Hepatocyte (in vitro differentiated cells): ENCODE results near the gene ABLIM1.

Experiments used
- EZH2 ChIP-seq: fragments of 200-600 bp; sonication (generic); IDR thresholded peaks from 2 replicates; pipeline ENCODE4 v1.6.1; 2016; ENCODE audit warnings: antibody characterized with exemption, mild to moderate bottlenecking, borderline replicate concordance
- TF ChIP-seq, protein P1 (sequence below): fragments of 200-600 bp; sonication (generic); IDR thresholded peaks from 2 replicates; pipeline ENCODE4 v1.5.1; 2016; ENCODE audit warnings: antibody characterized with exemption, mild to moderate bottlenecking; ENCODE audit not compliant: poor library complexity

DNA sequence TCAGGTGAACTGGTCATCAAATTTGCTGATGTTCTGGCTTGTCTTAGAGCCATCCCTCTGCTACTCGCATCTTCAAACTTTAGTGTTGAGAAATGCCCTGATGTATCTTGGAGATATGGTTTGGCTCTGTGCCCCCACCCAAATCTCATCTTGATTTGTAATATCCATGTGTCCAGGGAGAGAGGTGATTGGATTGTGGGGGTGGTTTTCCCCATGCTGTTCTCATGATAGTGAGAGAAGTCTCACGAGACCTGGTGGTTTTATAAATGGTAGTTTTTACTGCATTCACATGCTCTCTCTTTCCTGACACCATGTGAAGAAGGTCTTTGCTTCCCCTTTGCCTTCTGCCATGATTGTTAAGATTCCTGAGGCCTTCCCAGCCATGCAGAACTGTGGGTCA is 179.8 kb downstream of the ABLIM1 start:
- TF ChIP-seq, protein P1, sequence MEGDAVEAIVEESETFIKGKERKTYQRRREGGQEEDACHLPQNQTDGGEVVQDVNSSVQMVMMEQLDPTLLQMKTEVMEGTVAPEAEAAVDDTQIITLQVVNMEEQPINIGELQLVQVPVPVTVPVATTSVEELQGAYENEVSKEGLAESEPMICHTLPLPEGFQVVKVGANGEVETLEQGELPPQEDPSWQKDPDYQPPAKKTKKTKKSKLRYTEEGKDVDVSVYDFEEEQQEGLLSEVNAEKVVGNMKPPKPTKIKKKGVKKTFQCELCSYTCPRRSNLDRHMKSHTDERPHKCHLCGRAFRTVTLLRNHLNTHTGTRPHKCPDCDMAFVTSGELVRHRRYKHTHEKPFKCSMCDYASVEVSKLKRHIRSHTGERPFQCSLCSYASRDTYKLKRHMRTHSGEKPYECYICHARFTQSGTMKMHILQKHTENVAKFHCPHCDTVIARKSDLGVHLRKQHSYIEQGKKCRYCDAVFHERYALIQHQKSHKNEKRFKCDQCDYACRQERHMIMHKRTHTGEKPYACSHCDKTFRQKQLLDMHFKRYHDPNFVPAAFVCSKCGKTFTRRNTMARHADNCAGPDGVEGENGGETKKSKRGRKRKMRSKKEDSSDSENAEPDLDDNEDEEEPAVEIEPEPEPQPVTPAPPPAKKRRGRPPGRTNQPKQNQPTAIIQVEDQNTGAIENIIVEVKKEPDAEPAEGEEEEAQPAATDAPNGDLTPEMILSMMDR = no peak
- no peak for TF ChIP-seq EZH2
